HG02884 (cell line): ENCODE measurements around the gene NFX1.

Experiments
- ATAC-seq: cut with Tn5 transposase; IDR thresholded peaks from one replicate; pipeline ENCODE4 v1.9.1; 2021; ENCODE audit warnings: mild to moderate bottlenecking, moderate library complexity; ENCODE audit not compliant: unreplicated experiment

Gene NFX1

DNA sequence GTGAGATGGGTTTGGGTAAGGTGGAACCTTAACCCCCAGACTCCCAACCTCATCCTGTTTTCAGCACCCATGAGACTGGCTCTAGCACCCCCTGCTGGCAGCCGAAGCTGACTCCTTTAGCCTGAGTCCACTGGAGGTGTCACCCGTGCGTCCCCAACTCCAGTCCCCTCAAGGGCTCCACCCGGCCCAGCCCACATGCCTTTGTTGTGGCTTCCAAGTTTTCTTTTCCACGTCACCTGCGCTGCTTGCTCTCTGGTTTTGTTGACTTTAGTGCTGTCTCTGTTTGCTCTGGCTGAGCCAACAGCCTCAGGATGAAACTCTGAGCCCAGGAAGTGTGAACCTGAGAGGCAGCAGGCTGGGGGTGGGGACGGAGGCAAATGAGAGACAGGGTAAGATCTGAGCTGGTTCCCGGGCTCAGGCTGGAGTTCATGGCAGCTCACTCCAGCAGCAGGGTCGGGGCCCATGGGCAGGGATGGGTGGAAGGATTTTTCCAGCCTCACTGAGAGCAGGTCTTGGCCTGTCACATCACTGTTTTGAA is 125.3 kb downstream of the NFX1 start:
- ATAC-seq: no peak

DNA sequence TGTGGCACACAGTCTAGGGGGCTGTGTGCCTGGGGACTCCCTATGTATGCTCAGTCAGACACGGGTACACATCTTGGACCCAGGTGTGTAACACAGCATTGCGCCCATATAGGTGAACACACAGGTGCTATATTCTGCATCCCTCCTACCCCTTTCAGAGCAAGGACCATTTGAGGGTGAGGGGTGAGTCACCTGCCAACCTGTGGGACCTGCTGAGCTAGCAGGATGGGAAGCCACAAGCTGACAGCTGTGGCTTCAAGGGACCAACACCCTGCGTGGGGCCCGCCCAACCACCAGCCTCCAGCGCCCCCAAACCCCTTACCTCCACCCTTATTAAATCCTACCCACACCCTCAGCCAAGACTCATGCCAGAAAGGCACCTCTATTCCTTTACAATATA is 126.7 kb downstream of the NFX1 start:
- ATAC-seq: no peak

DNA sequence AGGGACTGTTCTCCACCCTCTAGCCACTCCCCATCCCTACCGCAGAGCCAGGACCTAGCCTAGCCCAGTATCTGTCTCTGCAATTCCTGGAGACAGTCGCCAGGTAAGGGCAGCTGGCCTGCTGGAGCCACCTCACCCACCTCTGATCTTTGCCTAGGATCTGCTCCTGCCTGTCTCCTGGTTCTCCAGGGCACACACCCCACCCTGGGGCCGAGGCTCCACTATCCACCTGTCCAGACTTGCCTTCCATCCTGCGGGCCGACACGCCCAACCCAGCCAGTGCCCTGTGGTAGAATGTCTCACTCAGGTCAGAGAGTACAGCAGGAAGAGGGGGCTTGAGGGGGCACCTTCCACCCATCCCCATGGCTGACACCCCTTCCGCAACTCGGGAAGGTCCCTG is 127.8 kb downstream of the NFX1 start:
- no peak for ATAC-seq

- no peak for ATAC-seq
These were observed 129.5 kb downstream of the NFX1 start for GRCh38 chr9:33419708-33420303.
